Stimulated activated CD4-positive, alpha-beta T cell treated with anti-CD3 and anti-CD28 coated beads, Interleukin-12 subunit alpha, Interleukin-12 subunit beta, amount 100 ng/mL, for 48 hours (primary cell): ENCODE results near the gene PNPO.

ENCODE experiments used
- DNase-seq, 3 donors: peaks; one replicate each; pipeline ENCODE4 v3.0.0-alpha.2; 2020; ENCODE audit warnings: low read depth in 2 of 3, low spot score in 1 of 3

PNPO gene

GRCh38 chr17:47941246-47942095 is at the start of gene PNPO:
TSS of gene PNPO (plus strand) at chr17:47941571. CDS start at chr17:47941676, 105 bp downstream.
- peak; percentile 93 to 94 (median 94) for DNase-seq

DNA sequence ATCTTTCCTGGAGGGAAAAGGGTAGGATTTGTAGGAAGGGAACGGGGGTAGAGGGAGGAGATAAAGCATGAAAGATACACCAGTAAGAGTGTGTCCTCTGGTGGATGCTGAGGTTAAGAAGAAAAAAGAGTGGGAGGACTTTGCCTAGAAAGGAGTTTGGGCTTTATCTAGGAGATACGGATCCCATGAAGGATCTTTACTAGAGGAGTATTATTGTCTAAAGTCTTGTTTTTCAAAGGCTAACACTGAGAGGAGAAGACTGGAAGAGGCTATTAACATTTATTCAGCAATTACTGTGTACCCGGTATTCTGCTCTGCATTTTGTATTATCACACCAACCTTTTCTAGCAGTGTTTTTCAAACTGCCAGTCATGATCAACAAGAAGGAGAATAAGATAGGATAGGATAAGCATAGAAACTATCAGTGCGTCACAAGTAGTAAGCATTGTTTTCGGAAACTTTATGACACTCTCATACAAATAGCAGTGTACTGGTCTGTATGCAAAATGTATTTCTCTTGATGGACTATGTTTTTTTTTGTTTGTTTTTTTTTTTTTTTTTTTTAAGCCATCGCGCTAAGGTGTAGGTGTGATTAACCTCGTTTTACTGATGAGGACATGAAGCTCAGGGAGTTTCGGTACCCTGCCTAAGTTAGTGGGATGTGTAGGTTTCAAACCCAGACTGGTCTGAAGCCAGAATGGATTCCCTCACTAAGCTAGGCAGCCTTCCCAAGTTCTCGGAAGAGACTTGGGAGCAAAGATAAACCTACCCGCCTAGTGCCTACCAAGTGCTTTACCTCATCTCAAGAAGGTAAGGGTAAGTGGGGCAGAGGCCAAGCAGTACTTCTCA is 46.6 kb upstream of the PNPO start:
- DNase-seq = no peak

DNA sequence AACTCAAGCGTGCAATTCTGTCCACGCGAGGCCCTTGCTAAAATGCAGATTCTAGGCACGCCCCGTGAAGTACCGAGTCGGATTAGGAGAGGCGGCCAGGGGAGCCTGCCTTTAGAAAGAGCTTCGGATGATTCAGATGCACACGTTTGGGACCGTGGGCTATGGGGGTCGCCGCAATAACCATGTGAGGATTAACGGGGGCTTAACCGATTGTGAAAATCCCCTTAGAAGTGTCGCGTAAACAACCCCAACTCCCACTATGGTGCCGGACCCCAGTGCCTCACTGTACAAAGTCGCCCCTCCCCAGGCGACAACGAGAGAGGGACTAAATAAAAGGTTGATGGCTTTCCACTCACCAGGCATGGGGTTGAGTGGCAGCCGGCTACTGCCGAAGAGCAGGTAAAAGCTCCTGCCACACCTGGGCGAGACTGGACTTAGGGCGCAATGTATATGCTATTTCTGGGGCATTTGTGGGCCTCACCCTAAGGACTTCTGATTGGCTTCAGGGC is 46.0 kb upstream of the PNPO start:
- peak in 2 of 3 donors; percentile 4 to 27 for DNase-seq

DNA sequence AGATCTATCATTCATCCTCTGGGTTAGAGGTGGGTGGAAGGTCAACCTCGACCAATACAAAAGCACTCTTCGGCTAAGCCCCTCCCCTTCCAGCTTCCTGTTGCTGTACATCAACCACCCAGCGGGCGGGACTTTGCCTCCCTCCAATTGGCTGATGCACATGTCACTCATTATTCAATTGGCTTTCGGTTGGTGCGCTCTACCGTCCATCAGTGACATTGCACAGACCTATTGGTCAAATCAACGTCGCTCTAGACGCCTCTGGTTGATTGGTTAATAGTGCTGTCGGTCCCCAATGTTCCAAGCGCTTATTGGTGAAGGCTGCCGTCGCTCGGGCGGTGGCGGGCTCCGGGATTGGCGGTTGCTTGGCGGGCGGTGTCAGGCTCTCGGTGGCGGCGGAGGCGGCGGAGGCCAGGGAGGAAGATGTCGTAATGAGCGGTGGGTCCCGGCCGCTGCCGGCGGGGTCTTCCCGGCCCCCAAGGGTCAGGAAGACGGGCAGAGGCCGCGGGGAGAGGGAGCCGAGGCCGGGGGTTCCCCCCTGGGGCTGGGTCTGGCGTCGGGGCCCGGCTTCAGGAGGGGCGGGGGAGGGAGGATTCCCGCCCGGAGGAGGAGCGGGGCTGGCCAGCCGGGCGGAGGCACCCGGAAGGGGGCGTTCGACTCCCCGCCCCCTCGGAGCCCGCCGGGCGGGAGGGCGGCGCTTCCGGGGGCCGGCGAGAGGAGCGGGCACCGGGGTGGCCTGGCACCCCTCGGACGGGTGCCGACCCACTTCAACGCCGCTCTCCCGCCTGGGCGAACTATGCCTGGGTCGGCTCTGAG is 45.3 kb upstream of the PNPO start, which contains the start of gene SP2:
Gene SP2 (plus strand): TSS at position 381 of the 816 bp plus-strand sequence. CDS start 51 bp downstream, at position 432.
- peak; percentile 98 to 100 (median 100) for DNase-seq

GRCh38 chr17:47896672-47897490 is 44.5 kb upstream of the PNPO start:
- DNase-seq = no peak

DNA sequence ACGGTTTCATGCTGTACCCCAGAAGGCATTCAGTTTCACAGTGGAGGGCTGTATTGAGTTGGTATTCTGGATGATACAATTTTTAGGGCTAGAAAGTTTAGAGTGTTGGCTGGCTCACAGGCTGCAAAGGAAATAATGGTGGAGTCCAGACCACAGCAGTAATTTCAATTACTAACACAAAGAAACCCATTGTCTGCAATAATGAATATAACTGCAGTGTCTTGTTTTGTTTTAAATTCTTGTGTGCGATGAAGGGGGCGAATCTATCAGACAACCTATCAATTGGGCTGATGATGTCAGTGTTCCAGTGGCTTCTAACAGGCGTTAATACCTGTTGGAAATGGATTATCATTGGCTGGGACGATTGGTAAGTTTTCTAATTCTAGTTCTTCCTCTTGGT is 43.8 kb upstream of the PNPO start:
- DNase-seq = no peak

- no peak for DNase-seq
Measured at GRCh38 chr17:47898241-47898640, 43.1 kb upstream of the PNPO start.

GRCh38 chr17:47899643-47900042 is 41.7 kb upstream of the PNPO start:
- DNase-seq = no peak

- DNase-seq = no peak
Measured at GRCh38 chr17:47901423-47901822, 39.9 kb upstream of the PNPO start.

DNA sequence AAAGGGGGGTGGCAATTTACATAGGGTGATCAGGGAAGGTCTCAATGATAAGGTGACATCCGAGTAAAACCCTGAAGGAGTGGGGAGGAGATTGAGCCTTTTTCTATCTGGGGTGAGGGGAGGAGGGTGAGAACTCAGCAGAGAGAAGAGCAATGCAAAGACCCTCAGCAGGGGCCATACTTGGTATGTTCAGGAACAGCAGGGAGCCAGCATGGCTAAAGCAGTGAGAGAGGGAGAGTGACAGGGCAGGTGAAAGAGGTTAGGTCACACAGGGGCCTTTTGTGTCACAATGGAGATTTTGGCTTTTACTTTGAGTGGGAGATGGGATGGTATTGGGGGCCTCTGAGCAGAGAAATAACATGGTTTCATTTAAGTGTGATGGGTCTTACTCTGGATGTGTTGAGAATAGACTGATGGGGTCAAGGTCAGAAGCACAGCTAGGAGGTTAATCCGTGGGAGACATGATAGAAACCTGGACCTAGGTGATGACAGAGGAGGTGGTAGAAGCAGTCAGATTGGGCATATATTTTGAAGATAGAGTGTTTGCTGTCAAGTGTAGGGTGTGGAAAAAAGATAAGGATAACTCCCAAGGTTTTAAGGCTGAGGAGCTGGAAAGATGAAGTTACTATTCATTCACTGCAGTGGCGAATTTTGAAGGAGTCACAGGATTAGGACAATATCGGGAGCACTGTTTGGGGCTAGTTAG is 39.2 kb upstream of the PNPO start:
- DNase-seq = no peak

DNA sequence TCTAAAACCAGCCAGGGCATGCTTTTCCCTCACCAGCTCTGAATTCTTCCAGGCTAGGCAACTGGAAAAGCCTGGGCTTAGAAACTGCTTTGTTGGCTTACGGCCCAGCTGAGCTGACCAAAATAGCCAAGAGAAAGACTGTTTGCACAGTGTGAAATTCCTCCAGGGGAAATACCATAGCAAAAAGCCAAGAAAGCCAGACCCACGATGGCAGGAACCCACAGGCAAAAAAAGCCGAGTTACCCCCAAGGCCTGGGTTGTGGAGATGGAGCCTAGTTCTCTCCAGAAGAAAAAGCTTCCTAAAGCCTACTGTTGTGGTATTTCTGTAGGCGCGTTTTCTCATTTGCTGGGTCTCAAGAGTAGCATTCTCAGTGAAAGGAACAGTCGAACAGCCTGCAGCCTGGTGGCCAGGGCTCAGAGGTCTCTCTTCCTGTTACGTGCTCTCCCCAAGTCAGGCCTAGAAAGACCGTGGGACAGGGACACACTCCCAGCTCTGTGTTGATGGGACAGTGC is 36.1 kb upstream of the PNPO start:
- no peak for DNase-seq

- DNase-seq = no peak
Measured at GRCh38 chr17:47906443-47906842, 34.9 kb upstream of the PNPO start.

DNA sequence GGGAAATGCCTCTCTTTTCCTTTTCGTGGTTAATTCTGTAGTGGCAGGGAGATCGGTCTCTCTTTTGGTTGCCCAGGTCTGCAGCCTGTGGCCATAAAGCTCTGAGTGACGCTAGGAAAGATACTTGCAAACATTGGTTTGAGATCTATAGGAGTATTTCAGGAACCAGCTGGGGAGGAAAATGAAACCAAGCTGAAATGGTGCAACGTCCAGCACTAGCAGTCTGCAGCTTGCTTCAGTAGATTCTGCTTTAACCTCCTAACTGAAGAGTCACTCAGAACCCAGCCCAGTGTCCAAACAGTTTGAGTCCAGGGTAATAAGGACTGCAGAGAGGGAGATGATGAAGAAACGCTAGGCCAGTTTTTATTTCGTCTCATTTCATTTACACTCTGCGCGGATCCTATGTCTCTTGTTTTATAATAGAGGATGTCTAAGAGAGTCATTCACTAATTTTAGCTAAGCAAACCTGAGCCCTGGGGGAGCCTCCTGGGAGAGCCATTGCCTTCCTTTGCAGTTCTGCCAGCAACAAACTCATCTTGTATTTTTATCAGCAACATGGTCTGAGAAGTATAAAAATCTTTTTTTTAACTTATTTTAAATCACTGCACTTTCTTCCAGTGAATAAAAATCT is 33.3 kb upstream of the PNPO start:
- DNase-seq = no peak

DNA sequence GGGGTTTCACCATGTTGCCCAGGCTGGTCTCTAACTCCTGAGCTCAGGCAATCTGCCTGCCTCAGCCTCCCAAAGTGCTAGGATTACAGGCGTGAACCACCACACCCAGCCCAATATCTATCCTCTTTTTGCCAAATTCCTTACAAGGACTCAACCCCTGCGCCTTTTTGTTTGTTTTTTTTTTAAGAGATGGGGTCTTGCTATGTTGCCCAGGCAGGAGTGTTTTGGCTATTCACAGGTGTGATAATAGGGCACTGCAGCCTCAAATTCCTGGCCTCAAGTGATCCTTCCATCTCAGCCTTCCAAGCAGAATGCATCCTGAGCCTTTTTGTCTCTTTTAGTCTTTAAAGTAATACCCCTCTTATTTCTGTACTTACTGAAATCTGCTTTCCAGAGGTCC is 28.3 kb upstream of the PNPO start:
- no peak for DNase-seq

DNA sequence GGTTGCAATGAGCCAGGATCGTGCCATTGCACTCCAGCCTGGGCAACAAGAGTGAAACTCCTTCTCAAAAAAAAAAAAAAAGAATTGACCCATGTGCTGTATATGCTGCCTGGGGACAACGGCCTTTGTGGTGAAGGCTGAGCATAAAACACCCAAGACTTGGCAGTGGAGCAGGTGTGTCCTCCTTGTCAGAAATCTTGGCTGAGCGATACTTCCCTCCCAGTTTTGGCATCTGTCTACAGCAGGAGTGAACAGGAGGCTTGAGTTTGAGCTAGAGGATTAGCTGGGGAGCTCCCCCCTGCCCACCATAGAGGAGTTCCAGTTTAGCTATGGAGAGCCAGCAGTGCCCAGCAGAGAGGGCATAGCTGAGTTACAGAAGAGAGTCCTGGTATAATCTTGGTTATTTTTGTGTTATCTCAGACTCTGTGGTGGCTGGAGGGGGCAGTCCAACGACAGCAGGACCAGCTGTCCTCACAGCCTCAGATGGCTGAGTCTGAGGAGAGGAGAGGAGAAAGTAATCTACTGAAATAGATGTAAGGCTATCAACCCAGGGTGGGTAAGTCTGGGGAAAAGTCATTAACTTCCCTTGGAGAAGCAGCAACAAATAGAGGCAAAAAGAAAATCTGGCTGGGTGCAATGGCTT is 26.9 kb upstream of the PNPO start:
- DNase-seq = no peak

GRCh38 chr17:47915776-47916398 is 25.5 kb upstream of the PNPO start:
- no peak for DNase-seq

DNA sequence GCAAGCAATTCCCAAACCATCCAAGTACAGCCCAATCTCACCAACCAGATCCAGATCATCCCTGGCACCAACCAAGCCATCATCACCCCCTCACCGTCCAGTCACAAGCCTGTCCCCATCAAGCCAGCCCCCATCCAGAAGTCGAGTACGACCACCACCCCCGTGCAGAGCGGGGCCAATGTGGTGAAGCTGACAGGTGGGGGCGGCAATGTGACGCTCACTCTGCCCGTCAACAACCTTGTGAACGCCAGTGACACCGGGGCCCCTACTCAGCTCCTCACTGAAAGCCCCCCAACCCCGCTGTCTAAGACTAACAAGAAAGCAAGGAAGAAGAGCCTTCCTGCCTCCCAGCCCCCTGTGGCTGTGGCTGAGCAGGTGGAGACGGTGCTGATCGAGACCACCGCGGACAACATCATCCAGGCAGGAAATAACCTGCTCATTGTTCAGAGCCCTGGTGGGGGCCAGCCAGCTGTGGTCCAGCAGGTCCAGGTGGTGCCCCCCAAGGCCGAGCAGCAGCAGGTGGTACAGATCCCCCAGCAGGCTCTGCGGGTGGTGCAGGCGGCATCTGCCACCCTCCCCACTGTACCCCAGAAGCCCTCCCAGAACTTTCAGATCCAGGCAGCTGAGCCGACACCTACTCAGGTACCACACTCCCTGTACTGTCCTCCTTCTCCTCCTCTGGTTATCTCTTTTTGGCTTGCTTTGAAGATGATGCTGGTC is 24.7 kb upstream of the PNPO start:
- no peak for DNase-seq
